Measurements from ENCODE around the gene COL4A2. TPM values are rescaled to one million over a fixed set of nuclear protein-coding genes. Genes with fewer than 3 reads are reported as not detected.

COL4A2 gene
- total RNA-seq, 1 experiment from 2014 or later = 74.5 TPM

- Histone ChIP-seq H3K9me2 (replicated peaks; ENCODE audit: low read length) (no peaks in the 10 kb centered on the region), H3K9me3 (ENCODE audit: low read length) (no peaks in the 10 kb centered on the region), H3K4me2 (ENCODE audit: low read length) (no peak overlapping the region), H4K20me1 (ENCODE audit: low read length) (no peaks in the 10 kb centered on the region), H3K4me3 (ENCODE audit: low read length) (no peak overlapping the region), H3K36me3 (ENCODE audit: low read depth, low read length) (no peaks in the 10 kb centered on the region), H2AFZ (ENCODE audit: low read length) (no peak overlapping the region), H3K9ac (ENCODE audit: low read length) (no peak overlapping the region), H3K4me1 (ENCODE audit: insufficient read depth, low read length) (no peaks in the 10 kb centered on the region), H3K27me3 (ENCODE audit: low read length) (no peaks in the 10 kb centered on the region), H3K27ac (ENCODE audit: low read length) (no peak overlapping the region), H3F3A (ENCODE audit: low read length, unreplicated experiment) (no peaks in the 10 kb centered on the region), H3K79me2 (ENCODE audit: low read length) (no peaks in the 10 kb centered on the region)
- ATAC-seq (no peak), DNase-seq (no peak)
- no TSS peak for BruUV-seq (replicated peaks)
- TF ChIP-seq EZH2phosphoT487 (IDR thresholded peaks at IDR 0.05; ENCODE audit: borderline replicate concordance, low read length) (no peak), CTCF (conservative IDR thresholded peaks at IDR 0.05; ENCODE audit: low read depth, low read length) (no peak), EZH2 (IDR thresholded peaks at IDR 0.05; ENCODE audit: low read length, unreplicated experiment) (no peak)
- POLR2A ChIA-PET (ENCODE audit: unreplicated experiment) = no interaction called here
- intact Hi-C loops (cut with micrococcal nuclease) = no loop called here
- CTCF ChIA-PET = no interaction called here
These were observed 30.5 kb upstream of the COL4A2 start for GRCh38 chr13:110276553-110276950.

DNA sequence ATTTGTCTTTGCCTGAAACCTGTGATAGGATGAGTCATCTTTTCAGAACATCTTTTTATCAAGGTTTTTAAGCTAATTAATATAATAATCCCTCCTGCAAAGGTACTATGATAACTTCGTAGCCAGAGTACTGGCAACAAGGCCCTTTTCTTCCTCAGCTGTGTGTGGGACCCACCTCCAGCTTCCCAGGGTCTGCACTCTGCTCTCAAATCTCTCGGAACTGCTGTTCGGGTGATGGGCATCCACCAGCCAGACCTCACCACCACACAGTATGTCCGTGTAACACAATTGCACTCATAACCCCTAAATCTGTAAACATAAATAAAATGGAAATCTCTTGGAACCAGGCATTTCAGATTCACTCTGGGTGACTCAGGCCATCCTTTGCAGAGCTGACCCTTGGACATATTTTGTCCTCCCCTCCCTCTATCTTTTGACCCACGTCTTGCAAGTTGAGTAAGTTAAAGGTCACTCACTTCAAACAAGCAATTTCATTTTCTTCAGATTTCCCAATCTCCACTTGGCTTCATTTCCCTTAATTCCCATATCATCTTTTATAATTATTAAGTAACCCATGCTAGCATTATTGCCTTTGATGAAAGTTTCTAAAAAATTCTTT lies 29.6 kb upstream of the COL4A2 start:
- H3K79me2 ChIP-seq (ENCODE audit: low read length) = no peaks in the 10 kb centered on the region
- no peaks in the 10 kb centered on the region for H3F3A ChIP-seq (ENCODE audit: low read length, unreplicated experiment)
- no peaks in the 10 kb centered on the region for H3K36me3 ChIP-seq (ENCODE audit: low read depth, low read length)
- ChIA-PET POLR2A (ENCODE audit: unreplicated experiment) (no interaction called here), CTCF (no interaction called here)
- H3K4me1 ChIP-seq (ENCODE audit: insufficient read depth, low read length) = no peaks in the 10 kb centered on the region
- ATAC-seq (no peak), DNase-seq (no peak)
- no peak overlapping the region for H3K4me2 ChIP-seq (ENCODE audit: low read length)
- no peak overlapping the region for H2AFZ ChIP-seq (ENCODE audit: low read length)
- H3K4me3 ChIP-seq (ENCODE audit: low read length) = no peak overlapping the region
- no TSS peak for BruUV-seq (replicated peaks)
- H3K27me3 ChIP-seq (ENCODE audit: low read length) = no peaks in the 10 kb centered on the region
- TF ChIP-seq EZH2phosphoT487 (IDR thresholded peaks at IDR 0.05; ENCODE audit: borderline replicate concordance, low read length) (no peak), CTCF (conservative IDR thresholded peaks at IDR 0.05; ENCODE audit: low read depth, low read length) (no peak), EZH2 (IDR thresholded peaks at IDR 0.05; ENCODE audit: low read length, unreplicated experiment) (no peak)
- no peak overlapping the region for H3K27ac ChIP-seq (ENCODE audit: low read length)
- no peaks in the 10 kb centered on the region for H3K9me2 ChIP-seq (replicated peaks; ENCODE audit: low read length)
- H3K9ac ChIP-seq (ENCODE audit: low read length) = no peak overlapping the region
- H3K9me3 ChIP-seq (ENCODE audit: low read length) = no peaks in the 10 kb centered on the region
- intact Hi-C loops (cut with micrococcal nuclease) = no loop called here
- no peaks in the 10 kb centered on the region for H4K20me1 ChIP-seq (ENCODE audit: low read length)

DNA sequence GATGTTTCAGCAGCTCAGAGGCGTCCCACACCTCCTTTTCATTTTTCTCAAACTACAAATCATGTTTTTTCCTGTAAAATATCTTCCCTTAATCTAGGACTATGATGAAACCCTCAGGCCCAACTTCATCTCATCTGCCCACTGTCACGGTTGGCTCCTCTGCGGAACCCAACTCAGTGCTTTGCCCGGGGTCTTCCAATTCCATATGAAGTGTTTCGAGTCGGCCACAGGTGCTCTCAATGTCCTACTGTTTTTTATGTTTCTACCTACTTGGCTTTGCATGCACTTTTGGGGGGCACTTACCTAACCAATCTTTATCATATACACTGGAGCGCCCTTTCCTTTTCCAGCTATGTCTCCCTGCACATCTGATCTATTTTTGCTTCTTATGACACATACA lies 28.2 kb upstream of the COL4A2 start:
- H4K20me1 ChIP-seq (ENCODE audit: low read length) = no peaks in the 10 kb centered on the region
- H3K79me2 ChIP-seq (ENCODE audit: low read length) = no peaks in the 10 kb centered on the region
- POLR2A ChIA-PET (ENCODE audit: unreplicated experiment) = no interaction called here
- no peak for DNase-seq
- H3K36me3 ChIP-seq (ENCODE audit: low read depth, low read length) = no peaks in the 10 kb centered on the region
- H3K9me2 ChIP-seq (replicated peaks; ENCODE audit: low read length) = no peaks in the 10 kb centered on the region
- ATAC-seq = no peak
- no peak overlapping the region for H3K9ac ChIP-seq (ENCODE audit: low read length)
- no peaks in the 10 kb centered on the region for H3K9me3 ChIP-seq (ENCODE audit: low read length)
- H2AFZ ChIP-seq (ENCODE audit: low read length) = no peak overlapping the region
- H3K4me2 ChIP-seq (ENCODE audit: low read length) = no peak overlapping the region
- CTCF ChIA-PET = no interaction called here
- H3F3A ChIP-seq (ENCODE audit: low read length, unreplicated experiment) = no peaks in the 10 kb centered on the region
- H3K27me3 ChIP-seq (ENCODE audit: low read length) = no peaks in the 10 kb centered on the region
- no TSS peak for BruUV-seq (replicated peaks)
- intact Hi-C loops (cut with micrococcal nuclease) = no loop called here
- TF ChIP-seq CTCF (conservative IDR thresholded peaks at IDR 0.05; ENCODE audit: low read depth, low read length) (no peak), EZH2 (IDR thresholded peaks at IDR 0.05; ENCODE audit: low read length, unreplicated experiment) (no peak), EZH2phosphoT487 (IDR thresholded peaks at IDR 0.05; ENCODE audit: borderline replicate concordance, low read length) (no peak)
- H3K27ac ChIP-seq (ENCODE audit: low read length) = no peak overlapping the region
- H3K4me3 ChIP-seq (ENCODE audit: low read length) = no peak overlapping the region
- no peaks in the 10 kb centered on the region for H3K4me1 ChIP-seq (ENCODE audit: insufficient read depth, low read length)
